Liver (tissue), 9 donors: ENCODE results near the gene ABHD5. TPM values are rescaled to one million over a fixed set of nuclear protein-coding genes. Genes with fewer than 3 reads are reported as not detected.

Experiments used
- DNase-seq: peaks from one replicate; pipeline ENCODE4 v3.0.0-alpha.2; 2017; ENCODE audit warnings: low spot score
- H3K27ac ChIP-seq, 2 donors: one replicate each; pipeline ENCODE4 v1.7.0; 2013; ENCODE audit warnings: inconsistent platforms in 2 of 2, low read length in 2 of 2, control low read depth in 1 of 2, low read depth in 1 of 2, mild to moderate bottlenecking in 1 of 2
- H3K27me3 ChIP-seq, 4 donors: one replicate each; pipeline versions ENCODE4 v1.6.1 to v1.7.0; 2013; ENCODE audit warnings: low read length in 3 of 4, inconsistent platforms in 1 of 4, mild to moderate bottlenecking in 1 of 4, moderate library complexity in 1 of 4; ENCODE audit not compliant: control insufficient read depth in 4 of 4, insufficient read depth in 4 of 4
- H3K36me3 ChIP-seq, 4 donors: one replicate each; pipeline versions ENCODE4 v1.6.1 to v1.7.0; 2013; ENCODE audit warnings: low read length in 3 of 4, mild to moderate bottlenecking in 3 of 4, low read depth in 1 of 4, moderate library complexity in 1 of 4; ENCODE audit not compliant: control insufficient read depth in 4 of 4, insufficient read depth in 3 of 4
- H3K4me1 ChIP-seq, 4 donors: one replicate each; pipeline versions ENCODE4 v1.6.1 to v1.7.0; 2013; ENCODE audit warnings: low read length in 3 of 4, mild to moderate bottlenecking in 3 of 4, moderate library complexity in 1 of 4; ENCODE audit not compliant: control insufficient read depth in 4 of 4, insufficient read depth in 4 of 4
- H3K4me3 ChIP-seq, 3 donors: one replicate each; pipeline versions ENCODE4 v1.6.1 to v1.7.0; 2013; ENCODE audit warnings: low read length in 3 of 3, control low read depth in 1 of 3, low read depth in 1 of 3, mild to moderate bottlenecking in 1 of 3
- H3K9ac ChIP-seq, 2 donors: one replicate each; pipeline ENCODE4 v1.7.0; 2013; ENCODE audit warnings: low read length in 2 of 2, mild to moderate bottlenecking in 2 of 2, moderate library complexity in 2 of 2, control low read depth in 1 of 2, low read depth in 1 of 2
- H3K9me3 ChIP-seq, 4 donors: one replicate each; pipeline versions ENCODE4 v1.6.1 to v1.7.0; 2013; ENCODE audit warnings: low read length in 3 of 4; ENCODE audit not compliant: control insufficient read depth in 4 of 4
- EGR1 ChIP-seq, 2 donors: IDR thresholded peaks; 2 replicates each; pipeline ENCODE4 v1.6.1; 2016 to 2018; ENCODE audit warnings: antibody characterized with exemption in 2 of 2, low read depth in 2 of 2
- FOXA1 ChIP-seq: IDR thresholded peaks from 2 replicates; pipeline ENCODE4 v1.6.1; 2016; ENCODE audit warnings: antibody characterized with exemption
- GABPA ChIP-seq, 2 donors: IDR thresholded peaks in 1 of 2; conservative IDR thresholded peaks in 1 of 2; 2 replicates each; pipeline ENCODE4 v1.6.1; 2016; ENCODE audit warnings: antibody characterized with exemption in 2 of 2, mild to moderate bottlenecking in 1 of 2, moderate library complexity in 1 of 2
- NR2F2 ChIP-seq: IDR thresholded peaks from 2 replicates; pipeline ENCODE4 v1.6.1; 2016; ENCODE audit warnings: antibody characterized with exemption
- RXRA ChIP-seq, 2 donors: IDR thresholded peaks; 2 replicates each; pipeline ENCODE4 v1.6.1; 2017 to 2018; ENCODE audit warnings: antibody characterized with exemption in 2 of 2, mild to moderate bottlenecking in 1 of 2
- YY1 ChIP-seq: IDR thresholded peaks from 2 replicates; pipeline ENCODE4 v1.6.1; 2016; ENCODE audit warnings: antibody characterized with exemption, mild to moderate bottlenecking
- WGBS: extraction: QIAGEN DNeasy Blood & Tissue Kit; methylation state at CpG from one replicate; pipeline ENCODE4 v1.1.7; 2013; 5-methylcytosine and 5-hydroxymethylcytosine counted together
- polyA plus RNA-seq, 2 donors: library from polyadenylated mRNA; stranded (reverse) in 1 of 2; unstranded in 1 of 2; fragments of 200-250 nt in 1 of 2; fragments of >200 nt in 1 of 2; fragmentation: Nextera tagmentation in 1 of 2; extraction: Ambion mirVana in 1 of 2; gene quantifications; one replicate each; pipeline versions ENCODE4 v1.2.1 to v1.2.3, GENCODE V29; 2013 to 2015
- total RNA-seq, 2 donors: library from RNA; depleted of rRNA; stranded (reverse); fragments of >200 nt; gene quantifications; one replicate each; pipeline ENCODE4 v1.2.3, GENCODE V29; 2014
- TF ChIP-seq, protein P1 (sequence below): fragments of 150-350 bp; IDR thresholded peaks from 2 replicates; pipeline ENCODE4 v1.5.1; 2017; ENCODE audit warnings: improper control_type of control experiment, low read depth, low read length; ENCODE audit not compliant: missing input control
- TF ChIP-seq, protein P2 (sequence below): IDR thresholded peaks from 2 replicates; pipeline ENCODE4 v1.6.1; 2016; ENCODE audit warnings: antibody characterized with exemption
- TF ChIP-seq, protein P3 (sequence below): IDR thresholded peaks from 2 replicates; pipeline ENCODE4 v1.6.1; 2016; ENCODE audit warnings: antibody characterized with exemption
- donor health status: healthy.
- donor health status: healthy.
- donor health status: healthy.
- donor health status: healthy.
- donor health status: healthy.

The ABHD5 gene
- total and polyA plus RNA-seq, 4 donors: 9.2 to 25.8 (median 16.1) TPM

DNA sequence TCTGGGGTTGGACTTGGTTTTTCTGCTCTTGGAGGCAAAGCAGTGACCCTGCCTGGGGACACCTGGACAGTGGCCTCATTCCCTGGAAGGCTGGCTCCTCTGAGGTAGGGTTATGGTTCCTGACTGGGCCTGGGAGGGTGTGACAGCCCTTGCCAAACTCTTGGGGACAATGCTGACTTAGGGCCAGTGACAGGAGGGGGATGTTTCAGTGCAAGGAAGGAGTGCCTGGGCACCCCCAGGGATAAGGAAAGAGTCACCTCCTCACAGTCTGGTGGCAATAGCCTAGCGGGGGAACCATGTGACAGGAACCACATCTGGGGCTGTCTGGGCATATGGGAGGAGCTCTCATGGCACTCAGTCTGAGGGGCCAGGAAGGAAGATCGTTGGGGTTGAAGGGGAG lies 91.8 kb downstream of the ABHD5 start:
- Histone ChIP-seq H3K27me3 (peaks cover 0 to 2% (median 0%) of the 10 kb centered on the region in 4 donors), H3K9me3 (no peaks in the 10 kb centered on the region), H3K4me3 (no peak overlapping the region), H3K36me3 (no peaks in the 10 kb centered on the region), H3K27ac (no peak overlapping the region), H3K4me1 (no peaks in the 10 kb centered on the region), H3K9ac (no peak overlapping the region)
- DNase-seq: peak; percentile 6
- no peak for TF ChIP-seq YY1
- TF ChIP-seq RXRA (IDR thresholded peaks at IDR 0.05): no peak
- TF ChIP-seq, protein P1, sequence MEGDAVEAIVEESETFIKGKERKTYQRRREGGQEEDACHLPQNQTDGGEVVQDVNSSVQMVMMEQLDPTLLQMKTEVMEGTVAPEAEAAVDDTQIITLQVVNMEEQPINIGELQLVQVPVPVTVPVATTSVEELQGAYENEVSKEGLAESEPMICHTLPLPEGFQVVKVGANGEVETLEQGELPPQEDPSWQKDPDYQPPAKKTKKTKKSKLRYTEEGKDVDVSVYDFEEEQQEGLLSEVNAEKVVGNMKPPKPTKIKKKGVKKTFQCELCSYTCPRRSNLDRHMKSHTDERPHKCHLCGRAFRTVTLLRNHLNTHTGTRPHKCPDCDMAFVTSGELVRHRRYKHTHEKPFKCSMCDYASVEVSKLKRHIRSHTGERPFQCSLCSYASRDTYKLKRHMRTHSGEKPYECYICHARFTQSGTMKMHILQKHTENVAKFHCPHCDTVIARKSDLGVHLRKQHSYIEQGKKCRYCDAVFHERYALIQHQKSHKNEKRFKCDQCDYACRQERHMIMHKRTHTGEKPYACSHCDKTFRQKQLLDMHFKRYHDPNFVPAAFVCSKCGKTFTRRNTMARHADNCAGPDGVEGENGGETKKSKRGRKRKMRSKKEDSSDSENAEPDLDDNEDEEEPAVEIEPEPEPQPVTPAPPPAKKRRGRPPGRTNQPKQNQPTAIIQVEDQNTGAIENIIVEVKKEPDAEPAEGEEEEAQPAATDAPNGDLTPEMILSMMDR: no peak
- TF ChIP-seq EGR1 (IDR thresholded peaks at IDR 0.05; ENCODE audit: low read depth in 2 of 2): no peak
- TF ChIP-seq FOXA1: no peak
- TF ChIP-seq, protein P2, sequence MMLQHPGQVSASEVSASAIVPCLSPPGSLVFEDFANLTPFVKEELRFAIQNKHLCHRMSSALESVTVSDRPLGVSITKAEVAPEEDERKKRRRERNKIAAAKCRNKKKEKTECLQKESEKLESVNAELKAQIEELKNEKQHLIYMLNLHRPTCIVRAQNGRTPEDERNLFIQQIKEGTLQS: no peak
- no peak for TF ChIP-seq NR2F2
- TF ChIP-seq, protein P3, sequence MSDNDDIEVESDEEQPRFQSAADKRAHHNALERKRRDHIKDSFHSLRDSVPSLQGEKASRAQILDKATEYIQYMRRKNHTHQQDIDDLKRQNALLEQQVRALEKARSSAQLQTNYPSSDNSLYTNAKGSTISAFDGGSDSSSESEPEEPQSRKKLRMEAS: no peak
- no peak for TF ChIP-seq GABPA (IDR thresholded peaks at IDR 0.05 in 1 of 2, conservative IDR thresholded peaks at IDR 0.05 in 1 of 2)
- WGBS: 70% methylated on average over 2 of the region's 2 CpGs

Other genes starting within 250 kb of the ABHD5 start
- 1 to 10 TPM; 7.7 to 8.7 TPM for gene ANO10, start 68.9 kb upstream of the ABHD5 start, total RNA-seq
- 1 to 10 TPM; 5.6 to 6.0 TPM for gene ANO10, start 68.9 kb upstream of the ABHD5 start, polyA plus RNA-seq